Smooth muscle cell (in vitro differentiated cells): ENCODE results near the gene EPB41L4B. TPM values are rescaled to one million over a fixed set of nuclear protein-coding genes. Genes with fewer than 3 reads are reported as not detected.

ENCODE experiments used
- DNase-seq: peaks from one replicate; lab custom pipeline; 2025; ENCODE audit not compliant: unreplicated experiment; lab: John Stamatoyannopoulos, UW
- H2AFZ ChIP-seq: fragments of 200-600 bp; sonication (generic); 2 replicates; pipeline ENCODE4 v1.6.0; 2016; ENCODE audit warnings: antibody characterized with exemption, low read depth, mild to moderate bottlenecking
- H3F3A ChIP-seq: fragments of 200-600 bp; sonication (generic); 2 replicates; pipeline ENCODE4 v1.6.0; 2017; ENCODE audit warnings: antibody characterized with exemption, low read depth
- H3K27ac ChIP-seq: fragments of 200-600 bp; sonication (generic); 2 replicates; pipeline ENCODE4 v1.5.1; 2016; ENCODE audit warnings: low read depth, mild to moderate bottlenecking
- H3K27me3 ChIP-seq: fragments of 200-600 bp; sonication (generic); 2 replicates; pipeline ENCODE4 v1.6.1; 2016; ENCODE audit warnings: low read depth, mild to moderate bottlenecking
- H3K36me3 ChIP-seq: fragments of 200-600 bp; sonication (generic); 2 replicates; pipeline ENCODE4 v1.5.1; 2016; ENCODE audit warnings: low read depth
- H3K4me1 ChIP-seq: fragments of 200-600 bp; sonication (generic); 2 replicates; pipeline ENCODE4 v1.5.1; 2016; ENCODE audit warnings: low read depth
- H3K4me2 ChIP-seq: fragments of 200-600 bp; sonication (generic); 2 replicates; pipeline ENCODE4 v1.6.0; 2016; ENCODE audit warnings: mild to moderate bottlenecking
- H3K4me3 ChIP-seq: fragments of 200-600 bp; sonication (generic); 2 replicates; pipeline ENCODE4 v1.5.1; 2016; ENCODE audit warnings: mild to moderate bottlenecking
- H3K79me2 ChIP-seq: fragments of 200-600 bp; sonication (generic); 2 replicates; pipeline ENCODE4 v1.6.0; 2016; ENCODE audit warnings: low read depth, mild to moderate bottlenecking
- H3K9ac ChIP-seq: fragments of 200-600 bp; sonication (generic); 2 replicates; pipeline ENCODE4 v1.6.0; 2016; ENCODE audit warnings: low read depth
- H3K9me3 ChIP-seq: fragments of 200-600 bp; sonication (generic); replicated peaks from 2 replicates; pipeline ENCODE4 v1.5.1; 2016; ENCODE audit warnings: low read depth
- H4K20me1 ChIP-seq: fragments of 200-600 bp; sonication (generic); 2 replicates; pipeline ENCODE4 v1.6.0; 2016; ENCODE audit warnings: low read depth
- CTCF ChIP-seq: fragments of 200-600 bp; sonication (generic); IDR thresholded peaks from 2 replicates; pipeline ENCODE4 v1.5.1; 2017; ENCODE audit warnings: borderline replicate concordance, mild to moderate bottlenecking, antibody characterized with exemption; ENCODE audit not compliant: insufficient read depth, poor library complexity, severe bottlenecking
- WGBS: methylation state at CpG from one replicate; pipeline ENCODE4 v1.1.7; 2016; ENCODE audit warnings: low lambda C conversion rate; 5-methylcytosine and 5-hydroxymethylcytosine counted together
- polyA plus RNA-seq: library from polyadenylated mRNA; unstranded; fragments of >200 nt; fragmentation: Nextera tagmentation; extraction: Ambion mirVana; gene quantifications from 2 replicates; pipeline ENCODE4 v1.2.1, GENCODE V29; 2016
- total RNA-seq: library from RNA; depleted of rRNA; stranded (reverse); fragments of >200 nt; gene quantifications from 2 replicates; pipeline ENCODE4 v1.2.3, GENCODE V29; 2014

Gene EPB41L4B
- total and polyA plus RNA-seq, 2 experiments from 2014 or later: 0.74 to 2.5 TPM

- DNase-seq: no peak
- Histone ChIP-seq H3K79me2 (no peaks in the 10 kb centered on the region), H3K27ac (no peak overlapping the region), H3K4me2 (no peak overlapping the region), H3K27me3 (no peaks in the 10 kb centered on the region), H3K9me3 (no peaks in the 10 kb centered on the region), H3K9ac (no peak overlapping the region), H2AFZ (no peak overlapping the region), H3F3A (no peaks in the 10 kb centered on the region), H3K4me3 (no peak overlapping the region), H3K36me3 (no peaks in the 10 kb centered on the region), H3K4me1 (no peaks in the 10 kb centered on the region), H4K20me1 (peaks cover under 1% of the 10 kb centered on the region)
- TF ChIP-seq CTCF: no peak
- WGBS: 89% methylated on average over 2 of the region's 2 CpGs
Measured at GRCh38 chr9:109303900-109304299, 17.0 kb downstream of the EPB41L4B start.

GRCh38 chr9:109302606-109303005 lies 18.3 kb downstream of the EPB41L4B start:
- H3K4me2 ChIP-seq: no peak overlapping the region
- H3K27me3 ChIP-seq: no peaks in the 10 kb centered on the region
- no peak for DNase-seq
- no peak overlapping the region for H2AFZ ChIP-seq
- no peak overlapping the region for H3K9ac ChIP-seq
- no peaks in the 10 kb centered on the region for H3F3A ChIP-seq
- no peak overlapping the region for H3K4me3 ChIP-seq
- no peaks in the 10 kb centered on the region for H3K36me3 ChIP-seq
- TF ChIP-seq CTCF: no peak
- no peaks in the 10 kb centered on the region for H3K4me1 ChIP-seq
- 75% methylated on average over 5 of the region's 5 CpGs for WGBS
- H4K20me1 ChIP-seq: peaks cover 6% of the 10 kb centered on the region
- no peaks in the 10 kb centered on the region for H3K9me3 ChIP-seq
- no peaks in the 10 kb centered on the region for H3K79me2 ChIP-seq
- H3K27ac ChIP-seq: no peak overlapping the region

- H3K36me3 ChIP-seq: no peaks in the 10 kb centered on the region
- H3K9me3 ChIP-seq: no peaks in the 10 kb centered on the region
- H3F3A ChIP-seq: no peaks in the 10 kb centered on the region
- H3K4me3 ChIP-seq: no peak overlapping the region
- H4K20me1 ChIP-seq: peaks cover 6% of the 10 kb centered on the region
- H3K27ac ChIP-seq: no peak overlapping the region
- no peaks in the 10 kb centered on the region for H3K27me3 ChIP-seq
- no peaks in the 10 kb centered on the region for H3K79me2 ChIP-seq
- no peak for TF ChIP-seq CTCF
- H2AFZ ChIP-seq: no peak overlapping the region
- DNase-seq: no peak
- no peak overlapping the region for H3K9ac ChIP-seq
- H3K4me2 ChIP-seq: no peak overlapping the region
- H3K4me1 ChIP-seq: no peaks in the 10 kb centered on the region
- 96% methylated on average over 2 of the region's 2 CpGs for WGBS
Measured at GRCh38 chr9:109301012-109301411, 19.8 kb downstream of the EPB41L4B start.

GRCh38 chr9:109299891-109300290 lies 21.0 kb downstream of the EPB41L4B start:
- WGBS: 94% methylated on average over 11 of the region's 11 CpGs
- Histone ChIP-seq H3K79me2 (no peaks in the 10 kb centered on the region), H3K4me1 (no peaks in the 10 kb centered on the region)

More at GRCh38 chr9:109299891-109300290, 21.0 kb downstream of the EPB41L4B start:
- no peaks in the 10 kb centered on the region for H3K36me3 ChIP-seq
- no peak overlapping the region for H3K4me2 ChIP-seq
- no peak for DNase-seq
- H3K27ac ChIP-seq: no peak overlapping the region
- no peak for TF ChIP-seq CTCF
- peaks cover 6% of the 10 kb centered on the region for H4K20me1 ChIP-seq
- no peak overlapping the region for H2AFZ ChIP-seq
- H3K27me3 ChIP-seq: no peaks in the 10 kb centered on the region
- peaks cover 3% of the 10 kb centered on the region for H3F3A ChIP-seq
- H3K9ac ChIP-seq: no peak overlapping the region
- H3K4me3 ChIP-seq: no peak overlapping the region
- H3K9me3 ChIP-seq: no peaks in the 10 kb centered on the region
